HepG2 (cell line): Measurements from ENCODE around the gene CALML6.

Source experiments
- FOSL2 ChIP-seq: sonication (generic); formaldehyde crosslinking; IDR thresholded peaks from 2 replicates; pipeline ENCODE4 v1.4.0; 2020; ENCODE audit warnings: missing genetic modification reagents
- POLR2AphosphoS5 ChIP-seq: IDR thresholded peaks from 2 replicates; pipeline ENCODE4 v1.6.1; 2012; ENCODE audit warnings: low read depth, low read length
- RBM22 ChIP-seq: fragments of 200-400 bp; formaldehyde crosslinking; optimal IDR thresholded peaks from 2 replicates; pipeline ENCODE3; 2017; ENCODE audit warnings: mild to moderate bottlenecking, low read length, moderate library complexity
- ZNF660 ChIP-seq: sonication (generic); formaldehyde crosslinking; IDR thresholded peaks from 2 replicates; pipeline ENCODE4 v1.5.1; 2020; ENCODE audit warnings: mild to moderate bottlenecking, low read depth, missing genetic modification reagents, borderline replicate concordance
- TF ChIP-seq, protein P1 (sequence below): sonication (generic); formaldehyde crosslinking; IDR thresholded peaks from 2 replicates; pipeline ENCODE4 v1.5.0; 2020; ENCODE audit warnings: mild to moderate bottlenecking, missing genetic modification reagents, moderate library complexity
- TF ChIP-seq, protein P2 (sequence below): sonication (generic); formaldehyde crosslinking; IDR thresholded peaks from 2 replicates; pipeline ENCODE4 v1.8.0; 2022; ENCODE audit warnings: missing genetic modification reagents, mild to moderate bottlenecking, moderate library complexity, borderline replicate concordance

DNA sequence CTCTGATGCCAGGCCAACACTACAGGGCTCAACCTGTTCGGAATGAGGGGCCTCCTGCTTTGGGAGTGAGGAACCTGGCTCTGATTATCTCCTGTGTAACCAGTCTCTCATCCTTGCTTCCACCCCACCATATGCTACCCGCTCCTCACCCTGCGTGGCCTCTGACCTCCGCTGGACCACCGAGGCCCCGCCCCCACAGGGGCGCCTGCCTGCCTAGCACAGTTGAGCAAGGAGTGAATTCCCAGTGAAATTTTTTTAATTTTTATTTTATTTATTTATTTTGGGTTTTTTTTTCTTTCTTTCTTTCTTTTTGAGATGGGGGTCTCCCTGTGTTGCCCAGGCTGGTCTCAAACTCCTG, 22.3 kb upstream of the CALML6 start:
- TF ChIP-seq, protein P1, sequence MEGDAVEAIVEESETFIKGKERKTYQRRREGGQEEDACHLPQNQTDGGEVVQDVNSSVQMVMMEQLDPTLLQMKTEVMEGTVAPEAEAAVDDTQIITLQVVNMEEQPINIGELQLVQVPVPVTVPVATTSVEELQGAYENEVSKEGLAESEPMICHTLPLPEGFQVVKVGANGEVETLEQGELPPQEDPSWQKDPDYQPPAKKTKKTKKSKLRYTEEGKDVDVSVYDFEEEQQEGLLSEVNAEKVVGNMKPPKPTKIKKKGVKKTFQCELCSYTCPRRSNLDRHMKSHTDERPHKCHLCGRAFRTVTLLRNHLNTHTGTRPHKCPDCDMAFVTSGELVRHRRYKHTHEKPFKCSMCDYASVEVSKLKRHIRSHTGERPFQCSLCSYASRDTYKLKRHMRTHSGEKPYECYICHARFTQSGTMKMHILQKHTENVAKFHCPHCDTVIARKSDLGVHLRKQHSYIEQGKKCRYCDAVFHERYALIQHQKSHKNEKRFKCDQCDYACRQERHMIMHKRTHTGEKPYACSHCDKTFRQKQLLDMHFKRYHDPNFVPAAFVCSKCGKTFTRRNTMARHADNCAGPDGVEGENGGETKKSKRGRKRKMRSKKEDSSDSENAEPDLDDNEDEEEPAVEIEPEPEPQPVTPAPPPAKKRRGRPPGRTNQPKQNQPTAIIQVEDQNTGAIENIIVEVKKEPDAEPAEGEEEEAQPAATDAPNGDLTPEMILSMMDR, result no peak
- TF ChIP-seq RBM22, result no peak
- no peak for TF ChIP-seq ZNF660 (CRISPR knock-in tag)
- TF ChIP-seq POLR2AphosphoS5, result no peak
- TF ChIP-seq FOSL2 (CRISPR knock-in tag), result no peak
- TF ChIP-seq, protein P2, sequence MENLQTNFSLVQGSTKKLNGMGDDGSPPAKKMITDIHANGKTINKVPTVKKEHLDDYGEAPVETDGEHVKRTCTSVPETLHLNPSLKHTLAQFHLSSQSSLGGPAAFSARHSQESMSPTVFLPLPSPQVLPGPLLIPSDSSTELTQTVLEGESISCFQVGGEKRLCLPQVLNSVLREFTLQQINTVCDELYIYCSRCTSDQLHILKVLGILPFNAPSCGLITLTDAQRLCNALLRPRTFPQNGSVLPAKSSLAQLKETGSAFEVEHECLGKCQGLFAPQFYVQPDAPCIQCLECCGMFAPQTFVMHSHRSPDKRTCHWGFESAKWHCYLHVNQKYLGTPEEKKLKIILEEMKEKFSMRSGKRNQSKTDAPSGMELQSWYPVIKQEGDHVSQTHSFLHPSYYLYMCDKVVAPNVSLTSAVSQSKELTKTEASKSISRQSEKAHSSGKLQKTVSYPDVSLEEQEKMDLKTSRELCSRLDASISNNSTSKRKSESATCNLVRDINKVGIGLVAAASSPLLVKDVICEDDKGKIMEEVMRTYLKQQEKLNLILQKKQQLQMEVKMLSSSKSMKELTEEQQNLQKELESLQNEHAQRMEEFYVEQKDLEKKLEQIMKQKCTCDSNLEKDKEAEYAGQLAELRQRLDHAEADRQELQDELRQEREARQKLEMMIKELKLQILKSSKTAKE (CRISPR knock-in tag), result no peak
